ENCODE measurements around the gene RAPGEF1. TPM values are rescaled to one million over a fixed set of nuclear protein-coding genes. Genes with fewer than 3 reads are reported as not detected.
"Not testable (repeated sequence)": the region's sequence is repeated elsewhere in the genome, so short reads cannot be mapped to it uniquely, and the experiment has no call there.

The RAPGEF1 gene
- total and polyA plus RNA-seq, 2 experiments from 2014 or later: 3.3 to 24.1 TPM

- DNase-seq: no peak
- Histone ChIP-seq H3K4me1 (ENCODE audit: insufficient read depth) (no peaks in the 10 kb centered on the region), H3K36me3 (ENCODE audit: low read depth) (no peaks in the 10 kb centered on the region), H3K27ac (no peak overlapping the region), H3K9me3 (ENCODE audit: low read depth) (no peaks in the 10 kb centered on the region), H4K20me1 (ENCODE audit: insufficient read depth) (no peaks in the 10 kb centered on the region), H2AFZ (no peak overlapping the region), H3K79me2 (ENCODE audit: insufficient read depth) (peaks cover 100% of the 10 kb centered on the region), H3F3A (ENCODE audit: insufficient read depth) (no peaks in the 10 kb centered on the region), H3K4me3 (no peak overlapping the region), H3K27me3 (replicated peaks; ENCODE audit: insufficient read depth) (no peaks in the 10 kb centered on the region), H3K9me2 (ENCODE audit: insufficient read depth) (no peaks in the 10 kb centered on the region), H3K4me2 (ENCODE audit: unreplicated experiment) (no peak overlapping the region), H3K9ac (no peak overlapping the region)
- in situ Hi-C loops (cut with MboI): no loop called here
- 94 to 97% methylated on average over 3 of the region's 3 CpGs for WGBS, 2 experiments (ENCODE audit: low coverage in 1 of 2, low lambda C conversion rate in 2 of 2, missing lambda C conversion rate in 2 of 2)
- no peak for TF ChIP-seq EZH2phosphoT487 (IDR thresholded peaks at IDR 0.05; ENCODE audit: insufficient read depth, low read depth)
- TF ChIP-seq EZH2 (IDR thresholded peaks at IDR 0.05; ENCODE audit: insufficient read depth, poor library complexity, severe bottlenecking): no peak
Observed at GRCh38 chr9:131690941-131691573, 48.8 kb downstream of the RAPGEF1 start.

DNA sequence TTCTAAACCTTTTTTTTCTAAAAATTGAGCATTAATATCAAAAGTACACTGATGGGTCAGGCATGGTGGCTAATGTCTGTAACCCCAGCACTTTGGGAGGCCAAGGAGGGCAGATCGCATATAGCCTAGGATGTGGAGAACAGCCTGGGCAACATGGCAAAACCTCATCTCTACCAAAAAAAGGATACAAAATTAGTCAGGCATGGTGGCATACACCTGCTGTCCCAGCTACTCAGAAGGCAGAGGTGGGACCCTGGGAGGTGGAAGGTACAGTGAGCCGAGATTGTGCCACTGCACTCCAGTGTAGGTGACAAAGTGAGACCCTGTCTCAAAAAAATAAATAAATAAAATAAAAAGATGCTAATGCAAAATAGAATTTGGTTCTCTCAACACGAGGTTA lies 49.4 kb downstream of the RAPGEF1 start:
- 78 to 84% methylated on average over 3 of the region's 3 CpGs for WGBS, 2 experiments (ENCODE audit: low coverage in 1 of 2, low lambda C conversion rate in 2 of 2, missing lambda C conversion rate in 2 of 2)
- Histone ChIP-seq H3K9me3 (ENCODE audit: low read depth) (no peaks in the 10 kb centered on the region), H3K36me3 (ENCODE audit: low read depth) (no peaks in the 10 kb centered on the region), H3K9ac (no peak overlapping the region), H3K79me2 (ENCODE audit: insufficient read depth) (peaks cover 99% of the 10 kb centered on the region), H4K20me1 (ENCODE audit: insufficient read depth) (no peaks in the 10 kb centered on the region), H3K4me2 (ENCODE audit: unreplicated experiment) (no peak overlapping the region), H3K4me1 (ENCODE audit: insufficient read depth) (no peaks in the 10 kb centered on the region), H3K9me2 (ENCODE audit: insufficient read depth) (no peaks in the 10 kb centered on the region), H3F3A (ENCODE audit: insufficient read depth) (no peaks in the 10 kb centered on the region), H3K27ac (no peak overlapping the region), H3K4me3 (no peak overlapping the region), H3K27me3 (replicated peaks; ENCODE audit: insufficient read depth) (no peaks in the 10 kb centered on the region), H2AFZ (no peak overlapping the region)
- in situ Hi-C loops (cut with MboI): no loop called here
- DNase-seq: no peak
- TF ChIP-seq EZH2phosphoT487 (IDR thresholded peaks at IDR 0.05; ENCODE audit: insufficient read depth, low read depth) (no peak), EZH2 (IDR thresholded peaks at IDR 0.05; ENCODE audit: insufficient read depth, poor library complexity, severe bottlenecking) (no peak)

DNA sequence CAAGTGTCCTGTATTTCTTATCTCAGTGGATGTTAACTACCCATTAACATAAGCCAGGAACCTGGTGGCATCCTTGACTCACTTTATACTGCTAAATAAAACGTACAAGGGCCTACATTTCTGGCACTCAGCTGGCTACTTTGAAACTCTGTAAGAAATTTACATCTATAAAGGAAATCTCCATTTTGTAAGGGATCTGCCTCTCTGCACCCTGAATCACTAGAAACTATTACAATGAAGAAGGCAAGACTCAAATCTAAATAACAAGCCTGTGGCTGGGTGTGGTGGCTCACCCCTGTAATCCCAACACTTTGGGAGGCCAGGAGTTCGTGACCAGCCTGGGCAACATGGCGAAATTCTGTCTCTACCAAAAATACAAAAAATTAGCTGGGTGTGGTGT lies 51.5 kb downstream of the RAPGEF1 start:
- Histone ChIP-seq H3K27me3 (replicated peaks; ENCODE audit: insufficient read depth) (no peaks in the 10 kb centered on the region), H3K4me2 (ENCODE audit: unreplicated experiment) (no peak overlapping the region), H3K27ac (no peak overlapping the region), H3K4me3 (no peak overlapping the region), H3K36me3 (ENCODE audit: low read depth) (no peaks in the 10 kb centered on the region), H3K9me2 (ENCODE audit: insufficient read depth) (no peaks in the 10 kb centered on the region), H3K9ac (no peak overlapping the region), H3K4me1 (ENCODE audit: insufficient read depth) (no peaks in the 10 kb centered on the region), H2AFZ (no peak overlapping the region), H4K20me1 (ENCODE audit: insufficient read depth) (no peaks in the 10 kb centered on the region), H3K79me2 (ENCODE audit: insufficient read depth) (peaks cover 96% of the 10 kb centered on the region), H3K9me3 (ENCODE audit: low read depth) (no peaks in the 10 kb centered on the region), H3F3A (ENCODE audit: insufficient read depth) (no peaks in the 10 kb centered on the region)
- no peak for DNase-seq
- in situ Hi-C loops (cut with MboI): no loop called here
- no peak for TF ChIP-seq EZH2 (IDR thresholded peaks at IDR 0.05; ENCODE audit: insufficient read depth, poor library complexity, severe bottlenecking)
- TF ChIP-seq EZH2phosphoT487 (IDR thresholded peaks at IDR 0.05; ENCODE audit: insufficient read depth, low read depth): no peak
- WGBS, 2 experiments (ENCODE audit: low coverage in 1 of 2, low lambda C conversion rate in 2 of 2, missing lambda C conversion rate in 2 of 2): 80 to 85% methylated on average over 3 of the region's 3 CpGs

- in situ Hi-C loops (cut with MboI): no loop called here
Observed at GRCh38 chr9:131685753-131686706, 53.8 kb downstream of the RAPGEF1 start.

GRCh38 chr9:131683094-131683493 lies 56.8 kb downstream of the RAPGEF1 start:
- H2AFZ ChIP-seq; H3K9me2 ChIP-seq (ENCODE audit: insufficient read depth); H3K4me3 ChIP-seq; H3K36me3 ChIP-seq (ENCODE audit: low read depth); H3K4me2 ChIP-seq (ENCODE audit: unreplicated experiment); H4K20me1 ChIP-seq (ENCODE audit: insufficient read depth); H3K27ac ChIP-seq; in situ Hi-C loops (cut with MboI); DNase-seq; H3K9ac ChIP-seq; H3K9me3 ChIP-seq (ENCODE audit: low read depth); H3K27me3 ChIP-seq (replicated peaks; ENCODE audit: insufficient read depth): not testable (repeated sequence)
- 96% methylated on average over 4 of the region's 4 CpGs for WGBS, 2 experiments (ENCODE audit: low coverage in 1 of 2, low lambda C conversion rate in 2 of 2, missing lambda C conversion rate in 2 of 2)
- Histone ChIP-seq H3K4me1 (ENCODE audit: insufficient read depth) (peaks cover 18% of the 10 kb centered on the region), H3F3A (ENCODE audit: insufficient read depth) (peaks cover 13% of the 10 kb centered on the region), H3K79me2 (ENCODE audit: insufficient read depth) (peaks cover 78% of the 10 kb centered on the region)

More at GRCh38 chr9:131685753-131686706, 53.8 kb downstream of the RAPGEF1 start:
- Histone ChIP-seq H3F3A (ENCODE audit: insufficient read depth) (no peaks in the 10 kb centered on the region), H3K27me3 (replicated peaks; ENCODE audit: insufficient read depth) (no peaks in the 10 kb centered on the region), H3K9me2 (ENCODE audit: insufficient read depth) (no peaks in the 10 kb centered on the region), H3K79me2 (ENCODE audit: insufficient read depth) (peaks cover 87% of the 10 kb centered on the region), H3K4me2 (ENCODE audit: unreplicated experiment) (no peak overlapping the region), H2AFZ (no peak overlapping the region), H3K27ac (no peak overlapping the region), H3K9me3 (ENCODE audit: low read depth) (no peaks in the 10 kb centered on the region), H3K4me1 (ENCODE audit: insufficient read depth) (no peaks in the 10 kb centered on the region), H3K9ac (no peak overlapping the region), H3K4me3 (no peak overlapping the region), H3K36me3 (ENCODE audit: low read depth) (no peaks in the 10 kb centered on the region), H4K20me1 (ENCODE audit: insufficient read depth) (no peaks in the 10 kb centered on the region)
- no peak for TF ChIP-seq EZH2phosphoT487 (IDR thresholded peaks at IDR 0.05; ENCODE audit: insufficient read depth, low read depth)
- TF ChIP-seq EZH2 (IDR thresholded peaks at IDR 0.05; ENCODE audit: insufficient read depth, poor library complexity, severe bottlenecking): no peak
- no peak for DNase-seq
- WGBS, 2 experiments (ENCODE audit: low coverage in 1 of 2, low lambda C conversion rate in 2 of 2, missing lambda C conversion rate in 2 of 2): 96 to 97% methylated on average over 15 of the region's 15 CpGs
